Adrenal gland (tissue), 12 donors: Measurements from ENCODE around the gene BMP8A. TPM values are rescaled to one million over a fixed set of nuclear protein-coding genes. Genes with fewer than 3 reads are reported as not detected.

Experiments used
- polyA plus RNA-seq, 3 donors: library from polyadenylated mRNA; stranded (reverse); fragments of 200-250 nt in 2 of 3; fragments of 350-450 nt in 1 of 3; fragmentation: Illumina TruSeq in 1 of 3; extraction: RNeasy Lipid Tissue Mini Kit (QIAGEN cat#74804) in 1 of 3; gene quantifications; one replicate each; pipeline ENCODE4 v1.2.3, GENCODE V29; 2013 to 2014
- small RNA-seq, 2 donors: library from RNA; depleted of rRNA; stranded (forward); fragments of <200 nt; gene quantifications; one replicate each; pipeline ENCODE3, GENCODE V24; 2016
- total RNA-seq, 9 donors: library from RNA; depleted of rRNA in 4 of 9; stranded (reverse); fragments of >200 nt in 4 of 9; fragments of 120-200 nt in 1 of 9; fragmentation: NEBNext Ultra II Directional in 1 of 9; extraction: Animal tissue kit (Norgen Biotek cat#: 25700) in 1 of 9; gene quantifications; one replicate each; pipeline versions ENCODE4 v1.1.0 to v1.2.4, GENCODE V29; 2013 to 2023
- donor health status: healthy with polysubstance abuse.
- donor health status: Bipolar disorder and iron deficiency.
- donor health status: DM: yes; HTN: yes; CAD: no.
- donor health status: DM: no; HTN: no; CAD: no.
- donor health status: DM: no; HTN: no; CAD: no.
- donor health status: DM: yes; HTN: yes; CAD: no.

The BMP8A gene
- total and polyA plus RNA-seq, 12 donors, result 0.09 to 1.7 (median 0.55) TPM; not detected in 1

Small RNAs within 50 kb of the gene (small RNA-seq; reads per million reads assigned to genes)
- 10.7 to 24.7 reads per million in 2 donors for gene SNORA55

Other genes starting within 250 kb of the BMP8A start
- 100 to 1,000 TPM; 108 to 354 (median 171) TPM for gene PABPC4, start 85.2 kb downstream of the BMP8A start, total RNA-seq
- gene PABPC4, start 85.2 kb downstream of the BMP8A start, polyA plus RNA-seq, result 100 to 1,000 TPM; 285 to 347 (median 290) TPM
- gene HEYL, start 148.0 kb downstream of the BMP8A start, total RNA-seq, result 10 to 100 TPM in 7 of 9 donors, 1 to 10 TPM in 2; 2.4 to 27.7 (median 14.9) TPM
- gene HEYL, start 148.0 kb downstream of the BMP8A start, polyA plus RNA-seq, result 10 to 100 TPM in 1 of 3 donors, 1 to 10 TPM in 2; 7.4 to 18.2 (median 8.1) TPM
- 1 to 10 TPM in 4 of 9 donors, under 1 TPM in 4, not detected in 1; 0.43 to 7.8 (median 1.6) TPM for gene NT5C1A, start 180.5 kb downstream of the BMP8A start, total RNA-seq
- 1 to 10 TPM in 1 of 3 donors, under 1 TPM in 2; 0.17 to 1.0 (median 0.97) TPM for gene NT5C1A, start 180.5 kb downstream of the BMP8A start, polyA plus RNA-seq
- gene HPCAL4, start 199.8 kb downstream of the BMP8A start, total RNA-seq, result 1 to 10 TPM in 3 of 9 donors, under 1 TPM in 2, not detected in 4; 0.42 to 6.4 (median 3.0) TPM
- 1 to 10 TPM; 1.1 to 9.9 (median 3.9) TPM for gene HPCAL4, start 199.8 kb downstream of the BMP8A start, polyA plus RNA-seq
- 10 to 100 TPM; 34.3 to 78.9 (median 42.3) TPM for gene PPIE, start 247.2 kb downstream of the BMP8A start, total RNA-seq
- gene PPIE, start 247.2 kb downstream of the BMP8A start, polyA plus RNA-seq, result 10 to 100 TPM; 43.6 to 56.0 (median 47.1) TPM